ENCODE measurements around the gene DST.

The DST gene

DNA sequence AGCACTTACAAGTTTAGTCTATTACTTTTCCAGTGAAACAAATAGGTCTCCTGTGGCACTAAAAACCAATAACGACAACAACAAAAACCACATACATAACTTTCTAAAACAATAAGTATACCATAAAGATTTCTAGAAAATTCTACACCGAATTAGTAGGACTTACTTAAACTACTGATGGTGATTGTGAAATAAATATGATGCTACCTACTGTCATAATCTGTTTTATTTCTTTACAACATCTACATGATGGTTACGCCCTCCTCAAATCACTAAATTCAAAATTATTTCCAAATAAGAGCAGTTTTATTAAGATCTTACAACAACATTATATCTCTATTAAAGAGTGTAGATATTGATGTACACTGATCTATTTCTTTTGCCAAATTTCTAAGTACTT, 147.0 kb downstream of the DST start:
- no peak overlapping the region for H3K4me3 ChIP-seq (replicated peaks in 1 of 2; ENCODE audit: low read depth in 2 of 2, low read length in 2 of 2)
- TF ChIP-seq, protein P1, sequence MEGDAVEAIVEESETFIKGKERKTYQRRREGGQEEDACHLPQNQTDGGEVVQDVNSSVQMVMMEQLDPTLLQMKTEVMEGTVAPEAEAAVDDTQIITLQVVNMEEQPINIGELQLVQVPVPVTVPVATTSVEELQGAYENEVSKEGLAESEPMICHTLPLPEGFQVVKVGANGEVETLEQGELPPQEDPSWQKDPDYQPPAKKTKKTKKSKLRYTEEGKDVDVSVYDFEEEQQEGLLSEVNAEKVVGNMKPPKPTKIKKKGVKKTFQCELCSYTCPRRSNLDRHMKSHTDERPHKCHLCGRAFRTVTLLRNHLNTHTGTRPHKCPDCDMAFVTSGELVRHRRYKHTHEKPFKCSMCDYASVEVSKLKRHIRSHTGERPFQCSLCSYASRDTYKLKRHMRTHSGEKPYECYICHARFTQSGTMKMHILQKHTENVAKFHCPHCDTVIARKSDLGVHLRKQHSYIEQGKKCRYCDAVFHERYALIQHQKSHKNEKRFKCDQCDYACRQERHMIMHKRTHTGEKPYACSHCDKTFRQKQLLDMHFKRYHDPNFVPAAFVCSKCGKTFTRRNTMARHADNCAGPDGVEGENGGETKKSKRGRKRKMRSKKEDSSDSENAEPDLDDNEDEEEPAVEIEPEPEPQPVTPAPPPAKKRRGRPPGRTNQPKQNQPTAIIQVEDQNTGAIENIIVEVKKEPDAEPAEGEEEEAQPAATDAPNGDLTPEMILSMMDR (IDR thresholded peaks at IDR 0.05; ENCODE audit: low read depth, low read length) = no peak
- no peak for DNase-seq (ENCODE audit: low read depth in 2 of 2)

GRCh38 chr6:56491606-56492328, 150.9 kb downstream of the DST start:
- TF ChIP-seq, protein P1 (IDR thresholded peaks at IDR 0.05; ENCODE audit: low read depth, low read length) = no peak
- peak; percentile 60 to 81 for DNase-seq (ENCODE audit: low read depth in 2 of 2)
- H3K4me3 ChIP-seq (replicated peaks in 1 of 2; ENCODE audit: low read depth in 2 of 2, low read length in 2 of 2) = no peak overlapping the region

DNA sequence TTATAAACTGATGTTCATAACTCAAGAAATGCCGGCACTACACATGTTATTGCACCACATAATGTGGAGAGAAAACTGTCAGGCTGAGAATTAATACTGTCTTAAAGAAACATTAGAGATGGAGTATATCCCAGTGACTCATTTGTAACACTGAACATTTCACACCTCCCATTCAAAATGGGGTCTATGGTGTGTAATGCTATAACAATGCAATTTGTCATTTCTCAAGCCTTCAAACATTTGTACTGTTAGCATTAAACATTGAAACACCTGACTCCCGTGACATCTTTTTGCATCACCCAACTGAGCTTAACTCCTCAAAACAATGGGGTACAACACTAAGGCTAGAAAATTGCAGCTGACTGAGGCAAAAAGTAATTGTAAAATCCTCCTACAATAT, 151.7 kb downstream of the DST start:
- TF ChIP-seq, protein P1 (IDR thresholded peaks at IDR 0.05; ENCODE audit: low read depth, low read length) = no peak
- peak; percentile 36 to 81 for DNase-seq (ENCODE audit: low read depth in 2 of 2)
- no peak overlapping the region for H3K4me3 ChIP-seq (replicated peaks in 1 of 2; ENCODE audit: low read depth in 2 of 2, low read length in 2 of 2)

GRCh38 chr6:56489559-56489958, 153.1 kb downstream of the DST start:
- H3K4me3 ChIP-seq (replicated peaks in 1 of 2; ENCODE audit: low read depth in 2 of 2, low read length in 2 of 2) = no peak overlapping the region
- DNase-seq (ENCODE audit: low read depth in 2 of 2) = no peak
- TF ChIP-seq, protein P1 (IDR thresholded peaks at IDR 0.05; ENCODE audit: low read depth, low read length) = no peak

- no peak overlapping the region for H3K4me3 ChIP-seq (replicated peaks in 1 of 2; ENCODE audit: low read depth in 2 of 2, low read length in 2 of 2)
- TF ChIP-seq, protein P1 (IDR thresholded peaks at IDR 0.05; ENCODE audit: low read depth, low read length) = no peak
- no peak for DNase-seq (ENCODE audit: low read depth in 2 of 2)
Measured at GRCh38 chr6:56488281-56488680, 154.4 kb downstream of the DST start.

DNA sequence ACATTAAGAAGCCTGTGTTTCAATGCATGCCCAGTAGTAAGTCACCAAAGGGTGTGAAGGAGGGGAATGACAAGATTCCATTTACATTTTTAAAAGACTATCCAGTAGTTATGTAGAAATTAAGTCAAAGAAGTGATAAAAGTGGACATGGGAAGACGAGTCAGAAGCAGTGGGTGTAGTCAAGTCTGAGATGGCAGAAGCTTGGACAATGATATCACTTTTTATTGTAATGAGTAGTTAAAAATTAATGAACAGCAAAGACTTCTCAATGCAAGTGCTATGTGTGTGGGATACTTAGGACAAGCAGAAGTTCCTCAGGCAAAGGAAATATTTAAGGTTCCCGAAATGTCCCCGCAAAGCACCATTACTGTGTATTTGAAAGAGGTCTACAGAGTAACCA, 156.0 kb downstream of the DST start:
- no peak for DNase-seq (ENCODE audit: low read depth in 2 of 2)
- H3K4me3 ChIP-seq (replicated peaks in 1 of 2; ENCODE audit: low read depth in 2 of 2, low read length in 2 of 2) = no peak overlapping the region
- TF ChIP-seq, protein P1 (IDR thresholded peaks at IDR 0.05; ENCODE audit: low read depth, low read length) = no peak

DNA sequence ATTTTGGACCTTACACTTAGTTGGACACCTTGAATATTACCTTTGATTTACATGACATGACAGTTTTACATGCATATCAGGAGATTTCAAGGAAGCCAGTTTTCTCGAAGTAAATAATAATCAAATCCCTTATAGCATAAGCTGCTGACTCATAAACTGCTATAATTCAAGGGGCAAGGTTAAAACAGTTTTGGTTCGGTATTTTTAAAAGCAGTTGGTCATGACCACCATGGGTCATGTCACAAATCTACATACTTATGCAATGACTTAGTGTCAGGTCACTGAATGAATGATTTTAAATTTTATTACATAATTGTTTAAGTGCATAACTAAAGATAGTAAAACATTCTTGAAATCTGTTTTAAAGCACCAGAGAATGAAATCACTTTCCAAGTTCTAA, 158.0 kb downstream of the DST start:
- DNase-seq (ENCODE audit: low read depth in 2 of 2) = peak in 1 of 2 donors; percentile 66
- H3K4me3 ChIP-seq (replicated peaks in 1 of 2; ENCODE audit: low read depth in 2 of 2, low read length in 2 of 2) = no peak overlapping the region
- TF ChIP-seq, protein P1 (IDR thresholded peaks at IDR 0.05; ENCODE audit: low read depth, low read length) = no peak

Measured in cardiac fibroblast (primary cell).